A549 (cell line): ENCODE measurements around the gene ALCAM.

Source experiments
- BHLHE40 ChIP-seq: IDR thresholded peaks from 2 replicates; pipeline ENCODE4 v1.6.1; 2012; ENCODE audit warnings: low read depth, low read length, inconsistent platforms
- CTCF ChIP-seq: fragments of >200 bp; sonication (Bioruptor Twin); formaldehyde crosslinking; IDR thresholded peaks from 3 replicates; pipeline ENCODE4 v1.5.1; 2016
- ELK1 ChIP-seq: fragments of 150-350 bp; IDR thresholded peaks from 2 replicates; pipeline ENCODE4 v1.6.1; 2014; ENCODE audit warnings: low read depth, mild to moderate bottlenecking, low read length
- KDM5A ChIP-seq: fragments of 200-600 bp; sonication (generic); IDR thresholded peaks from 2 replicates; pipeline ENCODE4 v1.6.1; 2016; ENCODE audit warnings: antibody characterized with exemption, mild to moderate bottlenecking
- MAX ChIP-seq: IDR thresholded peaks from 2 replicates; pipeline ENCODE4 v1.6.1; 2012
- POLR2A ChIP-seq: IDR thresholded peaks from 2 replicates; pipeline ENCODE4 v1.6.1; 2012; ENCODE audit warnings: mild to moderate bottlenecking, low read length
- RAD21 ChIP-seq, 2 experiments: fragments of >200 bp in 1 of 2; sonication (Bioruptor Twin) in 1 of 2; formaldehyde crosslinking in 1 of 2; IDR thresholded peaks in 1 of 2; conservative IDR thresholded peaks in 1 of 2; 2 replicates in 1 of 2; 3 replicates in 1 of 2; pipeline ENCODE4 v1.6.1; 2012 to 2018; ENCODE audit warnings: inconsistent platforms in 1 of 2
- RCOR1 ChIP-seq: fragments of 150-350 bp; IDR thresholded peaks from 2 replicates; pipeline ENCODE4 v1.6.1; 2014; ENCODE audit warnings: antibody characterized with exemption, low read length, low read depth
- REST ChIP-seq: fragments of 200-600 bp; sonication (generic); IDR thresholded peaks from 2 replicates; pipeline ENCODE4 v1.6.1; 2016; ENCODE audit warnings: antibody characterized with exemption, mild to moderate bottlenecking, moderate library complexity
- SMC3 ChIP-seq: fragments of >200 bp; sonication (Bioruptor Twin); formaldehyde crosslinking; IDR thresholded peaks from 3 replicates; pipeline ENCODE4 v1.6.1; 2018; ENCODE audit warnings: inconsistent platforms
- USF2 ChIP-seq: fragments of 450-650 bp; IDR thresholded peaks from 2 replicates; pipeline ENCODE4 v1.6.1; 2014; ENCODE audit warnings: antibody characterized with exemption

- TF ChIP-seq POLR2A (no peak), CTCF (no peak), ELK1 (no peak), KDM5A (no peak), REST (no peak), BHLHE40 (no peak), USF2 (no peak), SMC3 (no peak), RAD21 (conservative IDR thresholded peaks at IDR 0.05 in 1 of 2, IDR thresholded peaks at IDR 0.05 in 1 of 2) (no peak), RCOR1 (no peak), MAX (no peak)
Measured at GRCh38 chr3:105423397-105423796, 56.7 kb downstream of the ALCAM start.
